GM18505 (cell line): ENCODE results near the gene PRKG1.
"Not testable (repeated sequence)": the region's sequence is repeated elsewhere in the genome, so short reads cannot be mapped to it uniquely, and the experiment has no call there.

Experiments
- ATAC-seq: cut with Tn5 transposase; IDR thresholded peaks from one replicate; pipeline ENCODE4 v1.9.1; 2021; ENCODE audit not compliant: unreplicated experiment
- POLR2A ChIP-seq: IDR thresholded peaks from 4 replicates; pipeline ENCODE4 v1.6.1; 2011; ENCODE audit warnings: borderline replicate concordance; ENCODE audit not compliant: insufficient read depth, insufficient read length; ENCODE audit errors: extremely low read depth

The PRKG1 gene

DNA sequence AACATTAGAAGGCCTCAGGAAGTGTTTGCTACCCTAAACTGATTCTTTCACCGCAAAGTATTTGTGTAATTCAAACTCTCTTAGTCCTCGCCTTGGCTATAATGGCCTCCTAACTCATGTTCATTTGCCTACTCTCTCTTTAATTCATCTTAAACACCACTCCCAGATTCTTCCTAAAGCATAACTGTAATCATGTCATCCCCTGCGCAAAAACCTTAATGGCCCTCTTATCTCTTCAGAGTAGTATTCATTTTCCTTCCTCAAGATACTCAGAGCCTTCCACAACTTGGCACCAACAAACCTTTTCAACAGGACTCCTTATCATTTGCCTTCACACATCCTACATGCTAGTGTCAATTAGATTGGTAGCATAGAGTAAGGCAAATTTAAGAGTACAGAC is 582.2 kb downstream of the PRKG1 start:
- ATAC-seq: no peak
- no peak for TF ChIP-seq POLR2A

DNA sequence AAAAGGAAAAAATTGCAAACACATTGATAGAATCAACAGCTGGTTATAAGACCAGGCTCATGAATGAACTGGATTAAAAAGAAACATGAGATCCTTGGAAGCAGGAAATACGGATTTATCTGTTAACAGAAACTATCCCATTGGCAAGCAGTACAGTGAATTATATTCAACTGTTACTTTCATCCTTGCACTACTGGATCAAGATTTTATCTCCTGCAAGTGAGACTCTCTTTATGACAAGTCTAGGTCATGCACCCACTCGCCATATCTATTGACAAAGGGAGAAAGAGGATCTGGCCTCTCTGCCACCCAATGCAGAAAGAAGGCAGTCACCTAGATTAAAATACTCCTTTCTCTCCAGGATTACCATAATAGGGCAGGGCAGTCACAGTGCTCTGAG is 583.7 kb downstream of the PRKG1 start:
- no peak for ATAC-seq

DNA sequence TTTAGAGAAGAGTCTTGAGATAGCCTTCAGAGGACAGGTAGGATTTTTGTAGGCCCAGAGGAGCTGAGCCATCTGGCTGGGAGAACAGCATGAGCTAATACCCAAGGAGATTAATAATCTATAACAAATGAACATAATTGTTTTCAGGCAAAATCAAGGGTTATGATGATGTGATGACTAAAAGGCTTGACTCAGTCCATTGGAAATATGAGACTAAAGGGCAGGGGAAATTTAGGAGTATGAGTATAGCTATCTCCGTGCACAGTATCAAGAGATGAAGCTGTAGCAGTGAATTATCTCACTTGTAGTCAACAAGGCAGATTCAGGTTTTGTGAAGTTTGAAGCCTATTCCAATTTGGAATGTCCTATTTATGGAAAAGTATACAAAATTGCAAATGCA is 585.1 kb downstream of the PRKG1 start:
- no peak for TF ChIP-seq POLR2A
- ATAC-seq: no peak

More for the DNA sequence above, 583.7 kb downstream of the PRKG1 start:
- TF ChIP-seq POLR2A: no peak

DNA sequence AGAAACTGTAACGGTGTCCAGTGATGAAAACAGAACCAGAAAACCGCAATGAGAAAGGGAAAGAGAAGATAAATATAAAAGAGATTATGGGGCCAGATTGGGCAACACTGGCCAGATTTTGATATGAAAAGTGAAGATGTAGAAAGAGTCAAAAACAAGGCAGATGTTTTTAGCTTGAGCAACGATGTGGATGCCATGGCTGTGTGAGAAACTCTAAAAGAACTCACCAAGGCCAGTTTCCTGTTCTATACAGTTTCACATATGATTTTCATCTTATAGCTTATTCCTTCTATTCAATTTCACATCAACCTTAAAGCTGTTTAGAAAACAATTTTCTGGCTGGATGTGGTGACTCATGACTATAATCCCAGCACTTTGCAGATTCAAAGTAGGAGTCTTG is 588.8 kb downstream of the PRKG1 start:
- ATAC-seq: no peak
- no peak for TF ChIP-seq POLR2A

DNA sequence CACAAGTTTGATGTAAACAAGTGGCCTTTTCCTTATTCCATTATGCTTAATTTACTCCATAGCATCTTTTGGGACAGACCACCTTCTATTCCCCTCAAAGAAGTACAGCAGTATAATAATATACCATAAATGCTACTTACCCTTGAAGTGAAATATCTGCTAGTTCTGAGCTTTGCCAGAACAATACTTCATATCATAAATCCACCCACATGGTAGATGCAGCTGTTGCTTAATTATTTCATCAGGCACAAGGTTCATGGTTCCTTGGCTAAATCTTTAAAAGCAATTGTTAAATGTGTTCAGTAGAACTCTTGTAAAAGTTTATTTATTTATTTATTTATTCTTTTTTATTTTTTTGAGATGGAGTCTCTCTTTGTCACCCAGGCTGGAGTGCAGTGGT is 592.2 kb downstream of the PRKG1 start:
- no peak for TF ChIP-seq POLR2A

DNA sequence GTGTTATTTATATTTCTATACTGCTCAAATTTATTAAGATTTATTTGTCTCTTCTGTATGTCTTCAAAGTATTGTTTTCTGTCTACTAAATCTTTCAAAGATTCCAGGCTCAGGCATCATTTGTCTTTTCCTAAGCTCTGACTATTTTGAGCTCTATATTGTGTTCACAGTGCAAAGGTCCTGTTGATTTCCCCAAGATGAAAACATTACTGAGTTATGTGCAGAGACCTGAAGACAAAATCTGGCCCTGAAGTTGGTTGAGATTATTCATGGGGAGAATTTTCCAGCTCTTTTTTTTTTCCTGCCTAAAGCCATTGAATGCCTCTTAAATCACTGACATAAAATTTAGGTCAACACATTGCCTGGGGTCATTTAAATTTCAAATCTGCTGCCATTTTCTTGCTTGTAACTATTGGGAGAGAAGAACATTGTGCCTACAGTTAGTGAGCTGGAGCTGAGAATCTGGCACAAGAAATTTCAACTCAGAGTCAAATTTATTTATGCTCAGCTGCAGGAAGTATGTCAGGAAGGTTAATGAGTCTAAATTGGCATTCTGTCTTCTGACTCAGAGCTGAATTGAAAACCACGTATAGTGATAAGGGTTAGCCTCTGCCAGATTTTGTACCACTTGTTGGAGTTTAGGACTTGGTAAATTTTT is 593.5 kb downstream of the PRKG1 start:
- ATAC-seq: no peak
- TF ChIP-seq POLR2A: no peak

More for the DNA sequence above, 592.2 kb downstream of the PRKG1 start:
- no peak for ATAC-seq

DNA sequence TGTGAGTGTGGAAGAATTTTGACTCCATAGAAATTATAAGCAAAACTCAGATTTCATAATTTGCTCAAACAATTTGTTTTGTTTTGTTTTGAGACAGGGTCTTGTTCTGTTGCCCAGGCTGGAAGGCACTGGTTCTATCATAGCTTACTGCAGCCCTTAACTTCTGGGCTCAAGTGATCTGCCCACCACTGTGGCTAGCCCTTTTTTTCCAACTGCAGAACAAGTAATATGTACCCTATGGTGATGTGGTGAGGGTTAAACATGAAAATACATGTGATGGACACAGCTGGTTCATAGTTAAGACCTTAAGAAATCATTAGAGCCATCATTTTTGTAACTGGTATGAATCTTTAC is 594.0 kb downstream of the PRKG1 start:
- ATAC-seq: no peak
- TF ChIP-seq POLR2A: no peak

DNA sequence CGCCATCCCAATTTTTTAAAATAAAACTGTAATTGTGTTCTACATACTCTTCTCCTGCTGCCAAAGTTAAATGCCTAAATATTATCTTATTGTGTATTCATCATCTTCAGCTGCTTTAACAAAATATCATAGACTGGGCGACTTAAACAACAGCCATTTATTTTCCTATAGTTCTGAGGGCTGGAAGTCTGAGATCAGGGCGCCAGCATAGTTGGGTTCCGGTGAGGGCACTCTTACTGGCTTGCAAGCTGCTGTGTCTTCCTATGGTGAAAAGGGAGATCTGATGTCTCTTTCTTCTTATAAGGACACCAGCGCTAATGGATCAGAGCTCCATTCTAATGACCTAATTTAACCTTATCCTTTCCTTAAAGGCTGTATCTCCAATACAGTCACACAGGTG is 594.8 kb downstream of the PRKG1 start:
- no peak for TF ChIP-seq POLR2A
- ATAC-seq: no peak

DNA sequence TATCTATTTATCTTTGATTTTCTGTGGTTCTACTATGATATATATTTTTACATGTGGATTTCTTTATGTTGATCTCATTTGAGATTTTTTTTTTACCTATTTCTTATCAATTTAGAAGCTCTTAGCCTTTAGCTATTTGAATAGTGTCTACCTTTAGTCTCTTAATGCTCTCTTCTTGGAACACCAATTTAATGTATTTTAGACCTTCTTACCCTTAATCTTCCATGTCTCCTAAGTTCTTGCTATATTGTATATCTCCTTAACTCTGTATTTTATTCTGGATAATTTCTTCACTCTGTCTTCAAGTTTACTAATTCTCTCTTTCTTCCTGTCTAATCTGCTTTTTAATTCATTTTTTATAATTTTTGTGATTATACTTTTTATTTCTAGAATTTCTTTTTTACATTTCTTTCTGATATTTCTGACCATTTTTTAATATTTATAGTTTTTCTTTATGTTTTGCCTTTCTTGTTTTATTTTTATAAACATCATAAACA is 597.8 kb downstream of the PRKG1 start:
- no peak for ATAC-seq
- no peak for TF ChIP-seq POLR2A

DNA sequence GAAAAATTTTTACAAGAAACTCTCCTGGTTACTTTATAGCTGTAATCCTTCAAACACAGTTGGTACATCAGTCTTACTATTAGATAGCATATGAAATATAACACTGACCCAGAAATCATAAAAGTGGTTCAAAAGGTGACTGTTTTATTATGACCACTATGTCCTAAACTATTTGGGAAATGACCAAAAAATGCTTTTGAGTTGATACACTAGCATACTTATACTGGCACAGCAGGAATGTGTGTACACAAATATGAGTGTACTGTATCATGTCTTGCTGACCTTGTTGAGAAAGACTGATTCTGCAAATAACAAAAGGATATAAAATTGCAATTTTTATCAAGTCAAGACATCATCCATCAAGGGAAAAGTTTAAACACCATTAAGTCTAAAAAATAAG is 600.8 kb downstream of the PRKG1 start:
- TF ChIP-seq POLR2A: no peak
- no peak for ATAC-seq

DNA sequence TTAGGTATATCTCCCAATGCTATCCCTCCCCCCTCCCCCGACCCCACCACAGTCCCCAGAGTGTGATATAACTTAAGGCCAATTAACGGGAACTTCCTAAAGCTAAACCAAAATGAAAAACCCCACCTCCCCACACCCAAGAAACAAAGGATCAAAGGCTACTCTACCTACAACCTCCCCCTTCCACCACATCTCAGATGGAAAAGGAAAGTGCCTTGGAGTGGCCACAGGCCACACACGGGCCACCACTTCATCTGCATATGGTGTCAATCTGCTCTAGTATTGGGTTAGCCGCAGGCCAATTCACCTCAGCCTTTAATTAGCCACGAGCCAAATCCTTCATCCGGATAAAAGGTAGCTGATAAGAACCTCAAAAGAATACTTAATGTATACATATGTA is 605.6 kb downstream of the PRKG1 start:
- no peak for TF ChIP-seq POLR2A
- no peak for ATAC-seq

DNA sequence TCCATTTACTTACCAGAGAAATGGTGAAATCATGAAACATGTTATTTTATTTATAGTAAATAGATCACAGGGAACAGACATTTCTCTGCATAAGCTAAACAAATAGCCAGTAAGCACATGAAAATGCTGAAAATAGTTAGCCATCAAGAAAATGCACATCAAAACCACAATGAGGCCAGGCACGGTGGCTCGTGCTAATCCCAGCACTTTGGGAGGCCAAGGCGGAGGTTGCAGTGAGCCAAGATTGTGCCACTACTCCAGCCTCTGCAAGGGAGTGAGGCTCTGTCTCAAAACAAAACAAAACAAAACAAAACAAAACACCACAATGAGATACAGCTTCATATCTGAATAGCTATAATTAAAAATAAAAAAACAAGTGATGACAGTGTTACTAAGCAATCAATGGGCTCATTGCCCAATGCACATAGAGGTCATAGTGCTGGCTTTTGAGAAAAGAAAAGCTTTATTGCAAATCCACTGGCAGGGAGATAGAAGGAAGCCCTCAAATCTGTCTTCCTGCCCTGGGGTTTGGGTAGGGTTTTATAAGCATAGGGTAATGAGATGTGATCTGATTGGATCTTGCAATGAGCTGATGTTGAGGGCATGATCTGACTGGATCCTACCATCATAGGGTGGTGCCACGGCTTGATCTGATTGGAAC is 608.9 kb downstream of the PRKG1 start:
- TF ChIP-seq POLR2A: no peak
- ATAC-seq: no peak

DNA sequence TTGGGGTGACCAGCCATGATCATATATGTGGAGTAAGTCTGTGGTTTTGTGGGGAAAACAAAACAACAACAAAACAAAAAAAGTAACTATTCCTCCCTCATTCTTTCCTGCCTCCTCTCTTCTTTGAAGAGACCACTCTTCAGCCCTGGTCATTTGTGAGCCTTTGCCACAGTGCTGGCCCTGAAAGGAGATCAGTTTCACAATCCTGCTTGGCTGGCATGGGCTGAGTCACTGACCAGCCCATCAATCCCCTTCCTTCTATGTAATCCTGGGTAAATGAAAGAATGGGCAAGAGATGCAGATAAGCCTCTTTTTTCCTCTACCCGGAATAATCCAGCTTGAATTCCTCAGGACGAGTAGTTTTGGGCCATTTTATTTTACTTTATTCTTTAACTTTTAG is 611.5 kb downstream of the PRKG1 start:
- no peak for ATAC-seq
- TF ChIP-seq POLR2A: no peak

DNA sequence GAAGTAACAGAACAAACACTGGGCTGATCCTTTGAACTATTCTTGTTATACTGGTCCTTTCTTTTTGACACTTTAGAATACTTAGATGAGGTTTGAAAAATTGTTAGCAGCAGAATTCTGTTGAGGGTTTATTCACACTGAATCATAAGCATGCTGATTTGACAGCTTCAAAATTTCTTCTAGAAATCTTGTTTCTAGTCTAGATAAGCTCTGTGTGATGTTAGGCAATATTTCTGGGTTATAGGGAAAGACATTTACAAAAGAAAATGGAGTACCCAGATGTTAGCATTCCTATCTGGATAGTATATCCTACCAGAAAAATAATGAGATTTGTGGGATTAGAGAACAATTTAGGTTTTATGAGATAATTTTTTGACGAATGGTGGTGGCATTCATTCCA is 613.0 kb downstream of the PRKG1 start:
- ATAC-seq: no peak

DNA sequence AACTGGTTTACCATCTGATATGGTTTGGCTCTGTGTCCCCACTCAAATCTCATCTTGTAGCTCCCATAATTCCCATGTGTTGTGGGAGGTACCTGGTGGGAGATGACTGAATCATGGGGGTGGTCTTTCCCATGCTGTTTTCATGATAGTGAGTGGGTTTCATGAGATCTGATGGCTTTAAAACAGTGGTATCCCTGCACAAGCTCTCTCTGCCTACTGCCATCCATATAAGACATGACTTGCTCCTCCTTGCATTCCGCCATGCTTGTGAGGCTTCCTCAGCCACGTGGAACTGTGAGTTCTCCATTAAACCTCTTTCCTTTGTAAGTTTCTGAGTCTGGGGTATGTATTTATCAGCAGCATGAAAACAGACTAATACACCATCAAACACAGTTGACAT is 614.5 kb downstream of the PRKG1 start:
- not testable (repeated sequence) for ATAC-seq

More for the DNA sequence above, 613.0 kb downstream of the PRKG1 start:
- TF ChIP-seq POLR2A: no peak
